Adipocyte (in vitro differentiated cells): Measurements from ENCODE around the gene NECTIN2.
"Not testable (repeated sequence)": the region's sequence is repeated elsewhere in the genome, so short reads cannot be mapped to it uniquely, and the experiment has no call there.

ENCODE experiments used
- DNase-seq: peaks from one replicate; pipeline ENCODE4 v3.0.0-alpha.2; 2015; ENCODE audit warnings: low read depth
- H3K27me3 ChIP-seq: replicated peaks from 2 replicates; pipeline ENCODE4 v1.7.0; 2013; ENCODE audit warnings: mild to moderate bottlenecking, low read length, moderate library complexity; ENCODE audit not compliant: control insufficient read depth, insufficient read depth
- H3K36me3 ChIP-seq: 2 replicates; pipeline ENCODE4 v1.7.0; 2013; ENCODE audit warnings: low read length, mild to moderate bottlenecking, moderate library complexity; ENCODE audit not compliant: control insufficient read depth, insufficient read depth, severe bottlenecking
- H3K4me1 ChIP-seq: 2 replicates; pipeline ENCODE4 v1.7.0; 2013; ENCODE audit warnings: mild to moderate bottlenecking, low read length, moderate library complexity; ENCODE audit not compliant: control insufficient read depth, insufficient read depth
- H3K4me3 ChIP-seq: 2 replicates; pipeline ENCODE4 v1.7.0; 2013; ENCODE audit warnings: mild to moderate bottlenecking, low read length, moderate library complexity
- H3K9ac ChIP-seq: 2 replicates; pipeline ENCODE4 v1.7.0; 2013; ENCODE audit warnings: mild to moderate bottlenecking, low read length, moderate library complexity
- H3K9me3 ChIP-seq: 2 replicates; pipeline ENCODE4 v1.7.0; 2013; ENCODE audit warnings: mild to moderate bottlenecking, low read length, moderate library complexity; ENCODE audit not compliant: control insufficient read depth

The NECTIN2 gene

GRCh38 chr19:44904426-44904994, 58.4 kb downstream of the NECTIN2 start:
- Histone ChIP-seq H3K9me3 (no peaks in the 10 kb centered on the region), H3K27me3 (no peaks in the 10 kb centered on the region), H3K36me3 (peaks cover 61% of the 10 kb centered on the region), H3K4me1 (peaks cover 19% of the 10 kb centered on the region), H3K9ac (peak overlapping the region; percentile 52), H3K4me3 (no peak overlapping the region)
- no peak for DNase-seq

- no peaks in the 10 kb centered on the region for H3K27me3 ChIP-seq
- H3K36me3 ChIP-seq, result peaks cover 50% of the 10 kb centered on the region
- DNase-seq, result peak; percentile 12
- peak within 1 kb of the TSS; percentile 86 for H3K4me3 ChIP-seq
- H3K4me1 ChIP-seq, result peaks cover 30% of the 10 kb centered on the region
- H3K9me3 ChIP-seq, result no peaks in the 10 kb centered on the region
- H3K9ac ChIP-seq, result peak within 1 kb of the TSS; percentile 88
Observed at GRCh38 chr19:44905437-44906160, 59.5 kb downstream of the NECTIN2 start, which contains the start of gene APOE. TSS of gene APOE (plus strand) at chr19:44905796. CDS start at chr19:44906625, 829 bp downstream.

DNA sequence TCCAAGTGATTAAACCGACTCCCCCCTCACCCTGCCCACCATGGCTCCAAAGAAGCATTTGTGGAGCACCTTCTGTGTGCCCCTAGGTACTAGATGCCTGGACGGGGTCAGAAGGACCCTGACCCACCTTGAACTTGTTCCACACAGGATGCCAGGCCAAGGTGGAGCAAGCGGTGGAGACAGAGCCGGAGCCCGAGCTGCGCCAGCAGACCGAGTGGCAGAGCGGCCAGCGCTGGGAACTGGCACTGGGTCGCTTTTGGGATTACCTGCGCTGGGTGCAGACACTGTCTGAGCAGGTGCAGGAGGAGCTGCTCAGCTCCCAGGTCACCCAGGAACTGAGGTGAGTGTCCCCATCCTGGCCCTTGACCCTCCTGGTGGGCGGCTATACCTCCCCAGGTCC, 61.5 kb downstream of the NECTIN2 start:
- Histone ChIP-seq H3K9me3 (no peaks in the 10 kb centered on the region), H3K9ac (peak overlapping the region; percentile 88), H3K27me3 (no peaks in the 10 kb centered on the region), H3K36me3 (peaks cover 30% of the 10 kb centered on the region), H3K4me1 (peaks cover 50% of the 10 kb centered on the region), H3K4me3 (peak overlapping the region; percentile 86)
- DNase-seq, result no peak

GRCh38 chr19:44908074-44908835, 62.2 kb downstream of the NECTIN2 start:
- H3K27me3 ChIP-seq, result no peaks in the 10 kb centered on the region
- H3K36me3 ChIP-seq, result peaks cover 24% of the 10 kb centered on the region
- peak overlapping the region; percentile 86 for H3K4me3 ChIP-seq
- H3K9me3 ChIP-seq, result no peaks in the 10 kb centered on the region
- H3K4me1 ChIP-seq, result peaks cover 56% of the 10 kb centered on the region
- H3K9ac ChIP-seq, result peak overlapping the region; percentile 88
- DNase-seq, result no peak

DNA sequence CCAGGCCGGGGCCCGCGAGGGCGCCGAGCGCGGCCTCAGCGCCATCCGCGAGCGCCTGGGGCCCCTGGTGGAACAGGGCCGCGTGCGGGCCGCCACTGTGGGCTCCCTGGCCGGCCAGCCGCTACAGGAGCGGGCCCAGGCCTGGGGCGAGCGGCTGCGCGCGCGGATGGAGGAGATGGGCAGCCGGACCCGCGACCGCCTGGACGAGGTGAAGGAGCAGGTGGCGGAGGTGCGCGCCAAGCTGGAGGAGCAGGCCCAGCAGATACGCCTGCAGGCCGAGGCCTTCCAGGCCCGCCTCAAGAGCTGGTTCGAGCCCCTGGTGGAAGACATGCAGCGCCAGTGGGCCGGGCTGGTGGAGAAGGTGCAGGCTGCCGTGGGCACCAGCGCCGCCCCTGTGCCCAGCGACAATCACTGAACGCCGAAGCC, 62.8 kb downstream of the NECTIN2 start:
- H3K9me3 ChIP-seq, result no peaks in the 10 kb centered on the region
- DNase-seq, result no peak
- H3K4me3 ChIP-seq, result no peak overlapping the region
- H3K9ac ChIP-seq, result no peak overlapping the region
- peaks cover 59% of the 10 kb centered on the region for H3K4me1 ChIP-seq
- no peaks in the 10 kb centered on the region for H3K27me3 ChIP-seq
- peaks cover 22% of the 10 kb centered on the region for H3K36me3 ChIP-seq

- H3K4me3 ChIP-seq, result no peak overlapping the region
- no peaks in the 10 kb centered on the region for H3K9me3 ChIP-seq
- no peak for DNase-seq
- peaks cover 22% of the 10 kb centered on the region for H3K36me3 ChIP-seq
- peaks cover 58% of the 10 kb centered on the region for H3K4me1 ChIP-seq
- H3K9ac ChIP-seq, result peak overlapping the region; percentile 72
- no peaks in the 10 kb centered on the region for H3K27me3 ChIP-seq
Observed at GRCh38 chr19:44909775-44910174, 63.7 kb downstream of the NECTIN2 start.

- H3K4me1 ChIP-seq, result peaks cover 67% of the 10 kb centered on the region
- not testable (repeated sequence) for DNase-seq, H3K9me3 ChIP-seq, H3K4me3 ChIP-seq, H3K27me3 ChIP-seq
- peaks cover 22% of the 10 kb centered on the region for H3K36me3 ChIP-seq
- peak overlapping the region; percentile 72 for H3K9ac ChIP-seq
Observed at GRCh38 chr19:44911896-44912295, 65.8 kb downstream of the NECTIN2 start.

DNA sequence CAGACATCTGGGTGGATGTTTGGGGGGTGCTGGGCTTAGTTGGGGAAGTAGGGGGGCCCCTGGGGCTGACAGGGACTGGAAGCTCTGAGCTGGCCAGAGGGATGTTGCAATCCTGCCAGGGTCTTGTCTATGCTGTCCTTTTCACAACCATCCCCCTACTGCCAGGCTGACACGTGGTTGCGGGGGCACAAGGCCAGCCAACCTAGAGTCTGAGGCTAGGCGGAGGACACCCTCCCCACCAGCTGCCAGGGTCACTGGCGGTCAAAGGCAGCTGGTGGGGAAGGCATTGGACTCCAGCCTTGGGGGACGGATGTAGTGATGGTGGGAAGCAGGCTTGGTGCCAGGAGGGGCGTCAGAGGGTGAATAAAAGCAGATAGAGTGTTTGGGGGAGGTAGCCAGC, 66.8 kb downstream of the NECTIN2 start:
- H3K9me3 ChIP-seq, result no peaks in the 10 kb centered on the region
- H3K4me3 ChIP-seq, result no peak overlapping the region
- H3K27me3 ChIP-seq, result no peaks in the 10 kb centered on the region
- no peak for DNase-seq
- peaks cover 12% of the 10 kb centered on the region for H3K36me3 ChIP-seq
- no peak overlapping the region for H3K9ac ChIP-seq
- peaks cover 64% of the 10 kb centered on the region for H3K4me1 ChIP-seq

DNA sequence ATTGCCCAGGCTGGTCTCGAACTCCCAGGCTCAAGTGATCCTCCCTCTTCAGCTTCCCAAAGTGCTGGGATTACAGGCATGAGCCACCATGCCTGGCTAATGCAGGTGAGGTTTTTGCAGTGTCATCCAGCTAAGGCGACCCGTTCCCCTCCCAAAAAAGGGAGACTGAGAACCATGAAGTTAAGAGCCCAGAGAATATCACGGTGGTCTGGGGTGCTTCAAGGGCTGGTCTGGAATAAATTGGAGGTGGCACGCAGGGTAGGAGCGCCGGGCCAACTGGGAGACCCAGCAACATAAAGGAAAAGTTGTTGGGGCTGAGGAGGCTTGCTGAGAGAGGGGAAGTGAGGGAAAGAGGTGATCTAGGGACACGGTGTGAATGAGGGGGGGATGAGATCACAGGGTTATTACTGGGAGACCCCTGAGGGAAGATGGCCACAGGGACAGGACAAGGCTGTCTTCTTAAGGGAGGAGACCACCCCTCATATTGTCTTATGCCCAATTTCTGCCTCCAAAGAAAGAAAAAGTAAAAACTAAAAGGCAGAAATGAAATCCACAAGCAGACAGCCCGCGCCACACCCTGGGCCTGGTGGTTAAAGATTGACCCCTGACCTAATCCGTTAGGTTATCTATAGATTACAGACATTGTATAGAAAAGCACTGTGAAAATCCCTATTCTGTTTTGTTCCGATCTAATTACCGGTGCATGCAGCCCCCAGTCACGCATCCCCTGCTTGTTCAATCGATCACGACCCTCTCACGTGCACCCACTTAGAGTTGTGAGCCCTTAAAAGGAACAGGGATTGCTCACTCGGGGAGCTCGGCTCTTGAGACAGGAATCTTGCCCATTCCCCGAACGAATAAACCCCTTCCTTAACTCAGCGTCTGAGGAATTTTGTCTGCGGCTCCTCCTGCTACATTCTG, 67.7 kb downstream of the NECTIN2 start:
- not testable (repeated sequence) for DNase-seq, H3K27me3 ChIP-seq, H3K9me3 ChIP-seq, H3K4me3 ChIP-seq, H3K36me3 ChIP-seq
- Histone ChIP-seq H3K4me1 (peaks cover 64% of the 10 kb centered on the region), H3K9ac (peak overlapping the region; percentile 76)

DNA sequence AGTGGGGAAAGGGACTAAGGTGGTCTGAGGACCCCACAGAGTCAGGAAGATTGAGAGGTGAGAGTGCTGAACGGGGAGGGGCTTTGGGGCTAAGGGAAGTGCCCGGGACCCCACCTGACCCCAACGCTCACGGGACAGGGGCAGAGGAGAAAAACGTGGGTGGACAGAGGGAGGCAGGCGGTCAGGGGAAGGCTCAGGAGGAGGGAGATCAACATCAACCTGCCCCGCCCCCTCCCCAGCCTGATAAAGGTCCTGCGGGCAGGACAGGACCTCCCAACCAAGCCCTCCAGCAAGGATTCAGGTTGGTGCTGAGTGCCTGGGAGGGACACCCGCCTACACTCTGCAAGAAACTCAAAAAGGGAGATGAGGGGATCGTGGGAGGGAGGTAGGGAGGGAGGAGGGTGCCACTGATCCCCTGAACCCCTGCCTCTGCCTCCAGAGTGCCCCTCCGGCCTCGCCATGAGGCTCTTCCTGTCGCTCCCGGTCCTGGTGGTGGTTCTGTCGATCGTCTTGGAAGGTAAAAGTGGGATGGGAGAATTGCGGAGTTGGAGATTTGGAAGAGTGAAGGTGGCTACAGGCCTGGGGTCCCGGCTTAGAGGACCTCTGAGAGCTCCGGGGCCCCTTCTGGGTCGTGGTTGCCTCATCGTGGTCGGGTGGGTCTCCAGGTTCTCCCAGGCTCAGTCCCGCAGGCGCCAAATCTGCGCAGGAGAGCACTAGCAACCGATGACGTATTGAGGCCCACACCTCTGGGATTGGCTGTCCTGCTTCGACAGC, 68.5 kb downstream of the NECTIN2 start, which contains the start of gene APOC1:
Gene APOC1, plus strand, starts transcription at position 176 of the 774 bp plus-strand sequence. Its CDS starts 284 bp downstream, at position 460.
- DNase-seq, result peak; percentile 95
- Histone ChIP-seq H3K9ac (peak within 1 kb of the TSS; percentile 76), H3K4me1 (peaks cover 58% of the 10 kb centered on the region), H3K4me3 (peak within 1 kb of the TSS; percentile 75)
- H3K9me3 ChIP-seq, H3K27me3 ChIP-seq, H3K36me3 ChIP-seq: not testable (repeated sequence)
